Rectal smooth muscle tissue (tissue), 1 donor: Measurements from ENCODE around the gene RAB7A.
"Not testable (repeated sequence)": the region's sequence is repeated elsewhere in the genome, so short reads cannot be mapped to it uniquely, and the experiment has no call there.

Experiments
- H3K27ac ChIP-seq: one replicate; pipeline ENCODE4 v1.7.0; 2013; ENCODE audit warnings: low read depth, low read length, inconsistent platforms
- H3K27me3 ChIP-seq: one replicate; pipeline ENCODE4 v1.7.0; 2013; ENCODE audit warnings: low read length; ENCODE audit not compliant: control insufficient read depth, insufficient read depth
- H3K36me3 ChIP-seq: one replicate; pipeline ENCODE4 v1.7.0; 2013; ENCODE audit warnings: low read length; ENCODE audit not compliant: control insufficient read depth, insufficient read depth
- H3K4me1 ChIP-seq: one replicate; pipeline ENCODE4 v1.7.0; 2013; ENCODE audit warnings: low read length; ENCODE audit not compliant: control insufficient read depth, insufficient read depth
- H3K4me3 ChIP-seq: one replicate; pipeline ENCODE4 v1.7.0; 2013; ENCODE audit warnings: low read length
- H3K9ac ChIP-seq: one replicate; pipeline ENCODE4 v1.7.0; 2013; ENCODE audit warnings: low read length

Gene RAB7A

DNA sequence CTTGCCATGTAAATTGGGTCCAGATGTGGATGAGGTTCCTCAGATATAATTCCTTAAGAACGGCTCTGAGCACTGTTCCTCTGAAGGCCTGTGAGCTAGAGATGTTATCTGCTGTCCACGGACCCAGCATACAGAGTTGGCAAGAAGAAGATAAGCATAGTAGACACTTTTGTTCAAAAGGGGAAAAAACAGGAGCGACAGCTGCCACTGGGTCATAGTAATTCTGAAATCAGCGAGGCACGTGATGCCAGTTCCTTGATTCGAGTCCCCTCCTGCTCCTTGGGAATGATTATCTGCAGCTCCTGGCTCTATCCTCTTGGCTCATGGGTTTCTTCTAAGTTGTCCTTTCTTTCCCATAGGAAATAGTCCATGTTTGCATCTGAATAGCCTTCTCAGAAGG is 2.5 kb upstream of the RAB7A start:
- H3K4me1 ChIP-seq, result peaks cover 11% of the 10 kb centered on the region
- no peak overlapping the region for H3K9ac ChIP-seq
- H3K27me3 ChIP-seq, result no peaks in the 10 kb centered on the region
- no peaks in the 10 kb centered on the region for H3K36me3 ChIP-seq
- H3K4me3 ChIP-seq, result no peak overlapping the region
- H3K27ac ChIP-seq, result no peak overlapping the region

DNA sequence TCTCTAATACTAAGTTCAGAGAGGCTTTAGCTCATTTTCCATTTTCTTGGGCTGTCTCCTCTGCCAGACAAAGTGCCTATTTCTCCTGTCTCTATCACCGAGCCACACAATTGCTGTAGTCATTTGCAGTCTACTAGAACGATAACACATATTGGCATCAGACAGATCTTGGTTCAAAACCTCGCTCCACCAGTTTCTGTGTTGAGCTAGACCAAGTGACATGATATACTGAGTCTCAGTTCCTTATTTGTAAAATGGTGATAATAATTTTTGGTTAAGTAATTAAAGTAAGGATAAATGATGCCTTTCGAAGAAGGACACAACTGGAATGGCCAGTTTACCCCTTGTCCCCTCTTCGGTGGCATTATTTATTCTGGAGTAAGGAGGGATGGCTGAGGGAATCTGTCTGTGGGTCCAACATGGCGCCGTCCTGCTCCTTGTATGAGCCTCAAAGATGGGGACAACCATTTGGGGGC is 398 bp upstream of the RAB7A start:
- peak overlapping the region; percentile 50 for H3K27ac ChIP-seq
- peak overlapping the region; percentile 16 for H3K4me3 ChIP-seq
- no peak overlapping the region for H3K9ac ChIP-seq
- peaks cover 16% of the 10 kb centered on the region for H3K4me1 ChIP-seq
- no peaks in the 10 kb centered on the region for H3K27me3 ChIP-seq
- no peaks in the 10 kb centered on the region for H3K36me3 ChIP-seq

DNA sequence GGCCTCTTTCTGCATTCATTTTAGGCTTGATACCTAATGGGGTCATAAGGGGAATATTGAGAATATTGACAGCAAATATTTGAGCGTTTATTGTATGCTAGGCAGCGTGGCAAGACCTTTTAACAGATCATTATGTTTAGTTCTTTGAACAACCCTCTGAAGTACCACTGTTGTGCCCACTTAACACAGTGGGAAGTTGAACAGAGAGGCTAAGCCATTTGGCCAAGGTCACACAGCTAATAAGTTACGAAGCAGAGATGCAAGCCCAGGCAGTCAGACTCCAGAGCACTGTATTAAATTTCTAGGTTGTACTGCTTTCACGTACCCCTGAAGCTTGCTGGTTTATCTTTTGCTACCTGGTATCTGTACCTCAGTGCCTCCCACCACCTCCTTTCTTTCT is 1.1 kb downstream of the RAB7A start:
- Histone ChIP-seq H3K36me3 (no peaks in the 10 kb centered on the region), H3K27ac (peak overlapping the region; percentile 97), H3K4me3 (peak overlapping the region; percentile 93), H3K4me1 (peaks cover 23% of the 10 kb centered on the region), H3K27me3 (no peaks in the 10 kb centered on the region), H3K9ac (peak overlapping the region; percentile 89)

DNA sequence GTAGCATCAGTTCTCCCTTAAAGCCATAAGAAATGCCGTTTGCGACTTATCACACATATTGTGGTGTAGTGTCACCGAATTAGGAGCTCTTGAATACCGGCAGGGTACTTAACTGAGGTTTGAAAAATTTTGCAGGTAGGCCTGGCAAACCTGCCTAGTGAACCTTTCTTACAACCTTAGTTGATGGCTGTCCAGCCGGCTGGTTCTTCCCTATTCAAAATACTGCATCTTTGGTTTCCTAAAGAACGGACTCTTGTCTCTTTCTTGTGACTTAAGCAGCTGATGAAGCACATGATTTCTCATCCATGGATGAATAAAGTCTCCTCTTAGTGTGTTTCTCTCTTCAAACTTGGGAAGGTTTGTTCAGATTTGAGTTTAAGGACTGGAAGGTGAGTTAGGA is 1.5 kb downstream of the RAB7A start:
- H3K36me3 ChIP-seq, result no peaks in the 10 kb centered on the region
- no peaks in the 10 kb centered on the region for H3K27me3 ChIP-seq
- H3K9ac ChIP-seq, result no peak overlapping the region
- peaks cover 23% of the 10 kb centered on the region for H3K4me1 ChIP-seq
- H3K4me3 ChIP-seq, result peak overlapping the region; percentile 93
- H3K27ac ChIP-seq, result no peak overlapping the region

DNA sequence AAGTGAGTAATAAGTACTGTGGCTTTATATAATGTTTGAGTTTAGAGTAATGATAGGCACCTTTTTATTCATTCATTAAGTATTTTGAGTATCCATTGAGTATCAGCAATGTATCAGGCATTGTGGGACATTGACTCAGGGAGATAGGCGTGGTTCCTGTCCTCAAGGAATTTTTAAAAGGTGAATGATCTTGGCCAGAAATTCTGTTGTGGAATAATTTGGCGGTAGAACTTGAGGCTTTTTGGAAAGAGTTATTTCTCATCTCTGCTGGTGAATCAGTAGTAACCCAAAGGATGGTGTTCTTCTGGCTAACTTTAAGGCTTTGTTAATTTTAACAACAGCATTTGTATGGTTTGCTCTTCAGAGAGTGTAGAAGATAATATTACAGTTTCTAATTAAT is 2.0 kb downstream of the RAB7A start:
- H3K4me1 ChIP-seq, result peaks cover 23% of the 10 kb centered on the region
- no peak overlapping the region for H3K27ac ChIP-seq
- H3K4me3 ChIP-seq, result no peak overlapping the region
- H3K36me3 ChIP-seq, result no peaks in the 10 kb centered on the region
- H3K9ac ChIP-seq, result no peak overlapping the region
- H3K27me3 ChIP-seq, result no peaks in the 10 kb centered on the region

DNA sequence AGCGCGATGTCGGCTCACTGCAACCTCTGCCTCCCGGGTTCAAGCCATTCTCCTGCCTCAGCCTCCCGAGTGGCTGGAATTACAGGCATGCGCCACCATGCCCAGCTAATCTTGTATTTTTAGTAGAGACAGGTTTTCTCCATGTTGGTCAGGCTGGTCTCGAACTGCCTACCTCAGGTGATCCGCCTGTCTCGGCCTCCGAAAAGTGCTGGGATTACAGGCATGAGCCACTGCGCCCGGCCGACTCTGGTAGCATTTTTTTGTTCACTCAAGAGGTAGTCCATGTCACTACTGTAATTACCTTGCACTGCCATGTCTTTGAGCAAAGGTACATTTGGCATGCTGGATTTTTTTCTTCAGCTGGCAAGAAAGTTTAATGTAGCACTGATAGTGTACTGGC is 2.5 kb downstream of the RAB7A start:
- H3K4me3 ChIP-seq, H3K27me3 ChIP-seq, H3K27ac ChIP-seq, H3K36me3 ChIP-seq, H3K9ac ChIP-seq: not testable (repeated sequence)
- peaks cover 23% of the 10 kb centered on the region for H3K4me1 ChIP-seq

DNA sequence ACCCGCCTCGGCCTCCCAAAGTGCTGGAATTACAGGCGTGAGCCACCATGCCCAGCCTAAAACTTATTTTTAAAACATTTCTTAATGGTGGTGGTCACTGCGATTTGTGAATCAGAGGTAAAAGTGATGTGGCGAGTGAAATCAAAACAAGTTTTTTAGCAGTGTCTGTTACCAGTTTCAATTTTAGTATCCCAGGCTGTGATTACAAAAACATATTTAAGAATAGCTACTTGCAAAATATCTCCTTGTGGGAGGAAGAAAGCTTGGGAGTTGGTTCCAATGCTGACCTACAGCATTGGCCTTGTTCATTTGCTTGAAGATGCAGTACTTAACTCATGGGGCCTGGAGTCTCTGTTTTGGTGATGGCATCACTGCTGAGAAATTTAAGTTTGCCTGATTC is 4.5 kb downstream of the RAB7A start:
- H3K27me3 ChIP-seq, result no peaks in the 10 kb centered on the region
- H3K36me3 ChIP-seq, result no peaks in the 10 kb centered on the region
- H3K27ac ChIP-seq, result no peak overlapping the region
- peaks cover 26% of the 10 kb centered on the region for H3K4me1 ChIP-seq
- no peak overlapping the region for H3K9ac ChIP-seq
- H3K4me3 ChIP-seq, result no peak overlapping the region

DNA sequence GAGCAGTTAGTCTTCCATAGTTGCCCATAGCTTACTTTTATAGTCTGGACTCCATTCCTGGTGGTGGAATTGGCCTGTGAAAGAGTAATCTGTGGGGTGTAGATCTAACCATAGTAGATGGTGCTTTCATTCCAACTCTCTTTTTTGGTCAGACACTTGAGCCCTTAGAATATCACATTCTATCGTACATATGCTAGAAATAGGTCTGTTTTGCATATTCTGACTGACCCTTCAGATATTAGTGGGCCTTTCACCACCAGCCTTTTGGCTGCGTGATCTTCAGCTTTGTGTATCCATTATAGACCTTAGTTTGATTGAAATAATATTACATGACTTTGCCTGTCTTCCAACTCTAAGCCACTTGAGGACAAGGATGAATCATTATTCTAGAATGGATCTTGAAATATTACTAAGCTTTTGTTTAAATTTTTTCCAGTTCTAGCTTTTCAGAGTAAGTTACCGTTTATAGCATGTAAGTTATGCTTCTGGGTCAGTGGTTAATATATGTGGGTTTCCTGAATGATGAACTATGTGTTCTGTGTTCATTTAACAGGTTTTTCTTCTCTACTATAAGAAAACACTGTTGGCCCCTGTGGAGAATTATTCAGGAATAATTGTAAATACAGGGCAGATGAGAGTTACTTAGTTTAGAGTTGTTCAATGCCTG is 8.7 kb downstream of the RAB7A start:
- Histone ChIP-seq H3K4me1 (peaks cover 15% of the 10 kb centered on the region), H3K27ac (no peak overlapping the region)

DNA sequence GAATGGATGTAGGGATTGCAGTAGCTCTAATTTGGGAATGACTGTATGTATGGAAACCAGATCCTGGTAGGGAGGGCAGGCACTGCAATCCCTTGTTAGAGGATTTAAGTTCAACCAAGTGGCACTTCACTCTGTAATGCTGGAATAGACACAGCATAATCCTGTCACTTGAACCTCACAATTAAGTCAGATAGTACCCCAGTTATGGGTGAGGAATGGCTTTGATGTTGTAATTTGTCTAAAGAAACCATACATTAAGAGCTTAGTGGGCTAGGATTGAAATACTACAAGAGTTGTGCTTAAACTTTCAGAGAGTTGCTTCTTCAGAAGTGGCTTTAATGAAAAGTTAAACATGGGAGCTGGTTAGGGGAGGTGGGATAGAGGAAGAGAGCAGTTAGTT is 9.3 kb downstream of the RAB7A start:
- H3K4me3 ChIP-seq, result no peak overlapping the region
- peaks cover 15% of the 10 kb centered on the region for H3K4me1 ChIP-seq
- peaks cover 3% of the 10 kb centered on the region for H3K36me3 ChIP-seq
- no peak overlapping the region for H3K9ac ChIP-seq
- no peak overlapping the region for H3K27ac ChIP-seq
- H3K27me3 ChIP-seq, result no peaks in the 10 kb centered on the region

More for the DNA sequence above, 8.7 kb downstream of the RAB7A start:
- no peak overlapping the region for H3K9ac ChIP-seq
- H3K36me3 ChIP-seq, result peaks cover 3% of the 10 kb centered on the region
- no peaks in the 10 kb centered on the region for H3K27me3 ChIP-seq
- H3K4me3 ChIP-seq, result no peak overlapping the region

DNA sequence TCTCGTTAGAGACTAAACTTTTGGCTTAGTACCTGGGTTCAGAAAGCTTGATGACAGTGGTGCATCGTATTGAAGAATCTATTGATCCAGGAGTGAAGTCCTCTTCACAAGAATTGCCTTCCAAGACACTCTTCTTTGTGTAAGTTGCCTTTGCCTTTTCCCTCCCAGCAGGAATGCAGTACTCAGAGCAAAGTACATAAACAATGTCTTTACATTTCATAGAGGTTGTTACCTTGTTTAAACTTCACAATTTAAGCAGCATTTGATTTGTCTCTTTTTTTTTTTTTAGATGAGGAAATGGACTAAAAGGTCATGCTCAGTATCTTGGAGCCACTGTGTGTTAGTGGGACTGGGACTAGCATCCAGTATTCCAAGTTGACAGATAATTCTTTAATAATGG is 9.9 kb downstream of the RAB7A start:
- no peak overlapping the region for H3K9ac ChIP-seq
- H3K36me3 ChIP-seq, result peaks cover 3% of the 10 kb centered on the region
- H3K27ac ChIP-seq, result no peak overlapping the region
- no peak overlapping the region for H3K4me3 ChIP-seq
- peaks cover 12% of the 10 kb centered on the region for H3K4me1 ChIP-seq
- H3K27me3 ChIP-seq, result no peaks in the 10 kb centered on the region

DNA sequence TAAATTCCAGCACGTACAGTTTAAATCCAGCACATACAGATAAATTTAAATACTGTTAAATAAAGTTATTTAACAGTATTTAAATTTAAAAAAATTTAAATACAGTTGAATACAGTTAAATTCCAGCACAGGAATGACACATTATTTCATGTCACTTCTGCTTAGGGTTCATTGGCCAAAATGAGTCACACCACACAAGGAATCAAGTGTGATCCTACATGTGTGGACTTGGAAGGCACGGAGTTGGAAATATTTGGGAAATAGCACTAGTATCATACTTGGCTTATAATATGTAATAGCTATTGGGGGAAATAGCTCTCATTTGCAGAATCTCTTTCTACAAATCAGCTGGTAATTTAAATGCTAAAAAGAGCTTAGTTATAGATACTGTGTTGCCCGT is 10.6 kb downstream of the RAB7A start:
- H3K4me3 ChIP-seq, result no peak overlapping the region
- peaks cover 3% of the 10 kb centered on the region for H3K36me3 ChIP-seq
- H3K4me1 ChIP-seq, result peaks cover 6% of the 10 kb centered on the region
- no peak overlapping the region for H3K27ac ChIP-seq
- H3K9ac ChIP-seq, result no peak overlapping the region
- no peaks in the 10 kb centered on the region for H3K27me3 ChIP-seq

DNA sequence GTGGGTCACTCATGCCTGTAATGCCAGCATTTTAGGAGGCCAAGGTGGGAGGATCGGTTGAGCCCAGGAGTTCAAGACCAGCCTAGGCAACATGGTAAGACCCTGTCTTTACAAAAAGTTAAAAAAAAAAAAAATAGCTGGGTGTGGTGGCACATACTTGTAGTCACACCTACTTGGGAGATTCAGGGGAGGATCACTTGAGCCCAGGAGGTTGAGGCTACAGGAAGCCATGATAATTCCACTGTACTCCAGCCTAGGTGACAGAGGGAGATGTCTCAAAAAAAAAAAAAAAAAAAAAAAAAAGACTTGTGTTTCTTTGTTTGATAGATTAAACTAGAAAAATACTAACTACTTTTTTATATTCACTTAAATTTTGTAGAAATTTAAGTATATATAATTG is 14.6 kb downstream of the RAB7A start:
- H3K36me3 ChIP-seq, result peaks cover 3% of the 10 kb centered on the region
- no peak overlapping the region for H3K27ac ChIP-seq
- H3K9ac ChIP-seq, result no peak overlapping the region
- H3K4me1 ChIP-seq, result peaks cover 2% of the 10 kb centered on the region
- H3K4me3 ChIP-seq, result no peak overlapping the region
- H3K27me3 ChIP-seq, result no peaks in the 10 kb centered on the region

DNA sequence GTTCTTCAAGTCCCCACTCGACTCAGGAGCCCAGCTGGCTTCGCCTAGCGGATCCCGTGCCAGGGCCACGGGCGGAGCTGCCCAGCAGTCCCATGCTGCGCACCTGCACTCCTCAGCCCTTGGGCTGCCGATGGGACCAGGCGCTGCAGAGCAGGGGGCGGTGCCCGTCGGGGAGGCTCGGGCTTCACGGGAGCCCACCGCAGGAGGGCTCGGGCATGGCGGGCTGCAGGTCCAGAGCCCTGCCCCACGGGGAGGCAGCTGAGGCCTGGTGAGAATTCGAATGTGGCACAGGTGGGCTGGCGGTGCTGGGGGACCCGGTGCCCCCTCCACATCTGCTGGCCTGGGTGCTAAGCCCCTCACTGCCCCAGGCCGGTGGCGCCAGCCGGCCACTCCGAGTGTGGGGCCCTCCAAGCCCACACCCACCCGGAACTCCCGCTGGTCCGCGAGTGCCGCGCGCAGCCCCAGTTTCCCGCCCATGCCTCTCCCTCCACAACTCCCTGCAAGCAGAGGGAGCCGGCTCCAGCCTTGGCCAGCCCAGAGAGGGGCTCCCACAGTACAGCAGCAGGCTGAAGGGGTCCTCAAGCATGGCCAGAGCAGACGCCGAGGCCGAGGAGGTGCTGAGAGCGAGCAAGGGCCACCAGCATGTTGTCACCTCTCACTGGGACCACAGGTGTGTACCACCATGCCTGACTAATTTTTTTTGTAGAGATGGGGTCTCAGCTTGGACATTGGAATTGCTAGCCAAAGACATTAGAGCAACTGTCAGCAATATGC is 17.0 kb downstream of the RAB7A start:
- Histone ChIP-seq H3K27ac (no peak overlapping the region), H3K27me3 (no peaks in the 10 kb centered on the region), H3K9ac (no peak overlapping the region), H3K4me1 (no peaks in the 10 kb centered on the region), H3K4me3 (no peak overlapping the region), H3K36me3 (peaks cover 3% of the 10 kb centered on the region)
